WERI-Rb-1 (cell line): ENCODE data around the gene KTI12.

Experiments used
- DNase-seq: peaks from one replicate; pipeline ENCODE4 v3.0.0-alpha.2; 2020
- H3K27ac ChIP-seq: fragments of 250-450 bp; sonication (Bioruptor Pico); 2 replicates; pipeline ENCODE4 v1.5.1; 2020; ENCODE audit warnings: mild to moderate bottlenecking, moderate library complexity
- H3K27me3 ChIP-seq: fragments of 250-450 bp; sonication (Bioruptor Pico); 2 replicates; pipeline ENCODE4 v1.5.1; 2021; ENCODE audit warnings: mild to moderate bottlenecking, low read depth, moderate library complexity; ENCODE audit not compliant: insufficient read depth, severe bottlenecking
- H3K36me3 ChIP-seq: fragments of 250-450 bp; sonication (Bioruptor Pico); 2 replicates; pipeline ENCODE4 v1.5.1; 2020; ENCODE audit warnings: mild to moderate bottlenecking, moderate library complexity
- H3K4me3 ChIP-seq: 2 replicates; pipeline ENCODE4 v1.5.1; 2011; ENCODE audit warnings: low read depth, mild to moderate bottlenecking, control low read depth, low read length
- H3K9me3 ChIP-seq: fragments of 250-450 bp; sonication (Bioruptor Pico); 2 replicates; pipeline ENCODE4 v1.5.1; 2021; ENCODE audit warnings: mild to moderate bottlenecking, moderate library complexity; ENCODE audit not compliant: severe bottlenecking
- TF ChIP-seq, protein P1 (sequence below): IDR thresholded peaks from 2 replicates; pipeline ENCODE4 v1.5.1; 2011; ENCODE audit warnings: low read depth, mild to moderate bottlenecking, control low read depth, inconsistent platforms, low read length

Gene KTI12

DNA sequence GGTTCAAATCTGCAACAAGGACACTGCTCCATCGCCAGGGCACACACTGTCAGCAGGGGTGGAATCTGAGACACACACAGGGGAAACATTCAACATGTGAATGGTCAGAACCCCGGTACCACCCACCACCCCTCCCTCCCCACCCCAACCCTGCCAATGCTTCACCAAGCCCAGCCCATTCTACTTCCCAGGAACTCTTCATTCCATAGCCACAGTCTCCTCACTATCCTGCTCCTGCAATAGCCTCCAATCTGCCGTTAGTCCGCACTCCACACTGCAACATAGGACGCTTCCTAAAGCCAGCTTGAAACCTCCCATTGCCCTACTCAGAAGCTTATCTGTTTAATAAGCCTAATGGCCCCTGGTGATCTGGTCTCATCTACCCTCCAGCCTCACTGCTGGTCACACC lies 35.6 kb downstream of the KTI12 start:
- Histone ChIP-seq H3K27me3 (no peaks in the 10 kb centered on the region), H3K4me3 (peak overlapping the region; percentile 38), H3K36me3 (no peaks in the 10 kb centered on the region), H3K27ac (peak overlapping the region; percentile 76), H3K9me3 (no peaks in the 10 kb centered on the region)
- TF ChIP-seq, protein P1, sequence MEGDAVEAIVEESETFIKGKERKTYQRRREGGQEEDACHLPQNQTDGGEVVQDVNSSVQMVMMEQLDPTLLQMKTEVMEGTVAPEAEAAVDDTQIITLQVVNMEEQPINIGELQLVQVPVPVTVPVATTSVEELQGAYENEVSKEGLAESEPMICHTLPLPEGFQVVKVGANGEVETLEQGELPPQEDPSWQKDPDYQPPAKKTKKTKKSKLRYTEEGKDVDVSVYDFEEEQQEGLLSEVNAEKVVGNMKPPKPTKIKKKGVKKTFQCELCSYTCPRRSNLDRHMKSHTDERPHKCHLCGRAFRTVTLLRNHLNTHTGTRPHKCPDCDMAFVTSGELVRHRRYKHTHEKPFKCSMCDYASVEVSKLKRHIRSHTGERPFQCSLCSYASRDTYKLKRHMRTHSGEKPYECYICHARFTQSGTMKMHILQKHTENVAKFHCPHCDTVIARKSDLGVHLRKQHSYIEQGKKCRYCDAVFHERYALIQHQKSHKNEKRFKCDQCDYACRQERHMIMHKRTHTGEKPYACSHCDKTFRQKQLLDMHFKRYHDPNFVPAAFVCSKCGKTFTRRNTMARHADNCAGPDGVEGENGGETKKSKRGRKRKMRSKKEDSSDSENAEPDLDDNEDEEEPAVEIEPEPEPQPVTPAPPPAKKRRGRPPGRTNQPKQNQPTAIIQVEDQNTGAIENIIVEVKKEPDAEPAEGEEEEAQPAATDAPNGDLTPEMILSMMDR: no peak
- peak; percentile 91 for DNase-seq

DNA sequence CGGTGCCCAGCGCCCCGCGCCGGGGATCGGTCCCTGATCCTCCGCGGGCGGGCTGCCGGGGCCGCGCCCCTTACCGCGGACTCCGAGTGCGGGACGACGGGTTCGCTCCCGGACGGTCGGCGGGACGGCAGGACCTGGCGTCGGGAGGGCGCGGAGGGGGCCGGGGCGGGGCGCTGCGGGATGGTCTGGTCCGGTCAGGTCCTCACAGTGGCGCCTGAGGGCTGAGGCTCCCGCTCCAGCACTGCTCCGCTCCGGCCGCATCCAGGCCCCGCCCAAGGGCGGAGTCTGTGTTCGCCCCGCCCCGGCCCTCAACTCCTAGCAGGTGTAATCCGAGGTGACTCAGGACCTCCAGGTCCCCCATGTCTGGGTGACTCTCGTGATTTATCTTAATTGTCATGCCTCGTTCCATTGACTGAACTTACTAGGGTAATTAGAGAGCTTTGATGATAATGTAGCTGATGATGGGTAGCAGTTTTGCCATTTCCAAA lies 43.1 kb downstream of the KTI12 start, which contains the start of gene RAB3B:
Gene RAB3B, minus strand, starts transcription at position 223 of the 488 bp plus-strand sequence. CDS start 13,583 bp downstream, outside the sequence.
- TF ChIP-seq, protein P1: no peak
- H3K27ac ChIP-seq: peak within 1 kb of the TSS; percentile 72

DNA sequence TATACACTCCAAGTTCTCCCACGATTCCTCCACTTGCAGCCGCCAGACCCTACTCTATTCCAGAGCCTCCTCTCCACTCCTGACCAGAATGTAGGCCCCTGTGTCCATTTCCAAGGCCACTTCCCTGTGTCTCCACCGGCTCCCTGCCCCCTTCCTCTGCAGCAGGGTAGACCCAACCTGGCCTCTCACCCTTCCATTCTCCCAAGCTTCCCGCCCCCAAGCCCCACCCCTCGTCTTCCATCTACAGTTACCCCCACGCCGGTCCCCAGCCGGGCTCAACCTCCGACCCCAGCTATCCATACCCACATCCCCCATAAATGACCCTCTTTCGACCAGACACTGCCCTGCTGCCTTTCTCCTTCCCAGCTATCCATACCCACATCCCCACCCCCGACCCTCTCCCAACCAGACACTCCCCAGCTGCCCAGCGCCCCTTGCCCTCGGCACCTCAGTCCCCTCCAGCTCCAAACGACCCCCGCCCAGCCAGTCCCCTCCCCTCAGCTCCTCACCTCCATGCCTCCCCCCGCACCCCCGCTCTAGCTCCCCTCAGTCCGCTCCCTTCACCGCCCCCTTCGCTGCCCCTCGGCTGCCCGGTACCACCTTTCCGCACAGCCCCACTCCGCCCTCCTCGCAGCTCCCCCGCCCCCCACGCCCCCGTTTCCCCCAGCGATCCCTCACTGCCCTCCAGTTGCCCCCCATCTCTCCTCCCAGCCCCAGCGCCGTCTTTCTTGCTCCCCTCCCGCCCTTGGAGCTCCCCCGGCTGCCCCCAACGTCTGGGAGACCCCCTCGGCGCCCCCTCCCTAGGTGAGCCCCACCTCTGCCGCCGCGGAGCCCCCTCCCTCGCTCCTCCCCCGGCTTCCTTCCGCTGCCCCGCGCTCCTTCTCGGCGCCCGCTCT lies 43.8 kb downstream of the KTI12 start:
- H3K9me3 ChIP-seq: no peaks in the 10 kb centered on the region
- H3K27me3 ChIP-seq: no peaks in the 10 kb centered on the region
- H3K4me3 ChIP-seq: peak overlapping the region; percentile 53
- H3K27ac ChIP-seq: peak overlapping the region; percentile 72
- DNase-seq: no peak
- TF ChIP-seq, protein P1: no peak
- peaks cover 10% of the 10 kb centered on the region; the same call in 1 of the 2 replicates for H3K36me3 ChIP-seq

More for the DNA sequence above, 43.1 kb downstream of the KTI12 start, which contains the start of gene RAB3B:
- DNase-seq: peak; percentile 94
- peaks cover 10% of the 10 kb centered on the region; the same call in 1 of the 2 replicates for H3K36me3 ChIP-seq
- H3K4me3 ChIP-seq: peak within 1 kb of the TSS; percentile 53
- no peaks in the 10 kb centered on the region for H3K9me3 ChIP-seq
- no peaks in the 10 kb centered on the region for H3K27me3 ChIP-seq

DNA sequence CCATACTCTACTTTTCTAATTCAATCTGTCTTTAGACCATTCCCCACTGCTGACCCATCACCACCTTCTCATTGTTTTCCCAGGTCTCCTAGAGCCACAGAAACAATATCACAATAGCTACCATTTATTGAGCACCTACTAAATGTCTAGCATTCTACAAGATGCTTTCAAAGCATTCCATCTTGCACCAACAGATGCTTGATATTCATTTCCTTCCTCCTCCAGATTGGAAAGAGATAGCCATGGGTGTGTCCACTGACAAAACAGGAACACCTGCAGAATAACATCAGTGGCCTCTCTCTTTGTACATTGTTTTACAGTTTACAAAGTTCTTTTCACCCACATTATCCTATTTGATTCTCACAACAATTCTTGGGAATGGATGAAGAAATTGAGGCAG lies 45.4 kb downstream of the KTI12 start:
- DNase-seq: no peak
- Histone ChIP-seq H3K36me3 (peaks cover 10% of the 10 kb centered on the region; the same call in 1 of the 2 replicates), H3K4me3 (no peak overlapping the region), H3K27ac (no peak overlapping the region), H3K27me3 (no peaks in the 10 kb centered on the region), H3K9me3 (no peaks in the 10 kb centered on the region)
- TF ChIP-seq, protein P1: no peak

DNA sequence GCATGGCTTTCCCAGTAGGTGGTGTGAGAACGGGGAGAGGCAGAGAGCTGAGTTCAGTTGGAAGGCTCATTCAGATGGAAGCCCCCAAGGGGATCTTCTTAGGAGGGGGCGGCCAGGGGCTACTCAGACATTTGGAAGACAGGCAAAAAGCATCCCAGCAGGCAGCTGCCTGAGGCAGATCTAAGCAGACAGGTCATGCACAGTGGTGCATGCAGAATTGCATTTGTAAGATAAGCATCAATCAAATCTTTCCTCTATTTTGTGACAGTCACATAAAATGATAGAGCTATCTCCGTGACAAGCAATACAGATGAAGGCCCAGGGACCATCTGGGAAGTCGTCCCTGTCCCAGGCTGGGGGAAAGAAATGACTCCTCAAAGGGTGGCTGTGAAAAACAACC lies 46.9 kb downstream of the KTI12 start:
- Histone ChIP-seq H3K36me3 (peaks cover 10% of the 10 kb centered on the region; the same call in 1 of the 2 replicates), H3K27me3 (no peaks in the 10 kb centered on the region), H3K4me3 (no peak overlapping the region), H3K9me3 (no peaks in the 10 kb centered on the region), H3K27ac (no peak overlapping the region)
- no peak for DNase-seq
- TF ChIP-seq, protein P1: no peak
